ENCODE data around the gene ZDHHC6.
"Not testable (repeated sequence)": the region's sequence is repeated elsewhere in the genome, so short reads cannot be mapped to it uniquely, and the experiment has no call there.

Gene ZDHHC6
- total RNA-seq = 72.8 to 74.6 reads per million in 2 experiments

- DNase-seq (ENCODE audit: low read depth) = peak; percentile 71
Measured at GRCh38 chr10:112446855-112447619, at the start of gene ZDHHC6, which contains the start of gene VTI1A. ZDHHC6 (minus strand) TSS chr10:112446914; CDS start chr10:112445436, 1,478 bp downstream. VTI1A (plus strand) TSS chr10:112447215; CDS start chr10:112447374, 159 bp downstream.

GRCh38 chr10:112492736-112493135 lies 46.0 kb upstream of the ZDHHC6 start:
- no peak for DNase-seq (ENCODE audit: low read depth)

GRCh38 chr10:112491144-112491543 lies 44.4 kb upstream of the ZDHHC6 start:
- DNase-seq (ENCODE audit: low read depth) = no peak

- DNase-seq (ENCODE audit: low read depth) = no peak
Measured at GRCh38 chr10:112490545-112490944, 43.8 kb upstream of the ZDHHC6 start.

- no peak for DNase-seq (ENCODE audit: low read depth)
Measured at GRCh38 chr10:112487964-112488363, 41.2 kb upstream of the ZDHHC6 start.

GRCh38 chr10:112484399-112484798 lies 37.7 kb upstream of the ZDHHC6 start:
- no peak for DNase-seq (ENCODE audit: low read depth)

GRCh38 chr10:112481602-112482001 lies 34.9 kb upstream of the ZDHHC6 start:
- DNase-seq (ENCODE audit: low read depth) = no peak

- DNase-seq (ENCODE audit: low read depth) = no peak
Measured at GRCh38 chr10:112475575-112476218, 29.0 kb upstream of the ZDHHC6 start.

GRCh38 chr10:112471878-112472487 lies 25.3 kb upstream of the ZDHHC6 start:
- DNase-seq (ENCODE audit: low read depth) = no peak

GRCh38 chr10:112467541-112468075 lies 20.9 kb upstream of the ZDHHC6 start:
- DNase-seq (ENCODE audit: low read depth) = no peak

GRCh38 chr10:112466802-112467201 lies 20.1 kb upstream of the ZDHHC6 start:
- DNase-seq (ENCODE audit: low read depth) = no peak

GRCh38 chr10:112465299-112465883 lies 18.7 kb upstream of the ZDHHC6 start:
- DNase-seq (ENCODE audit: low read depth) = no peak

- DNase-seq (ENCODE audit: low read depth) = not testable (repeated sequence)
Measured at GRCh38 chr10:112464074-112464473, 17.4 kb upstream of the ZDHHC6 start.

- DNase-seq (ENCODE audit: low read depth) = no peak
Measured at GRCh38 chr10:112461029-112461887, 14.5 kb upstream of the ZDHHC6 start.

GRCh38 chr10:112460366-112460765 lies 13.7 kb upstream of the ZDHHC6 start:
- DNase-seq (ENCODE audit: low read depth) = no peak

GRCh38 chr10:112456533-112456932 lies 9.8 kb upstream of the ZDHHC6 start:
- no peak for DNase-seq (ENCODE audit: low read depth)

- no peak for DNase-seq (ENCODE audit: low read depth)
Measured at GRCh38 chr10:112454910-112455779, 8.4 kb upstream of the ZDHHC6 start.

GRCh38 chr10:112448888-112449287 lies 2.2 kb upstream of the ZDHHC6 start:
- DNase-seq (ENCODE audit: low read depth) = no peak

GRCh38 chr10:112447620-112447928 lies 860 bp upstream of the ZDHHC6 start:
- no peak for DNase-seq (ENCODE audit: low read depth)
